Stimulated activated CD4-positive, alpha-beta T cell treated with anti-CD3 and anti-CD28 coated beads, Interleukin-15, amount 100 ng/mL, for 1 hour (primary cell): ENCODE measurements around the gene TRPV3.
"Not testable (repeated sequence)": the region's sequence is repeated elsewhere in the genome, so short reads cannot be mapped to it uniquely, and the experiment has no call there.

Experiments
- DNase-seq, 2 donors: peaks; one replicate each; pipeline ENCODE4 v3.0.0-alpha.2; 2020; ENCODE audit warnings: low read depth in 1 of 2, low spot score in 1 of 2

TRPV3 gene

GRCh38 chr17:3574231-3574630 is 16.6 kb upstream of the TRPV3 start:
- DNase-seq, result no peak

DNA sequence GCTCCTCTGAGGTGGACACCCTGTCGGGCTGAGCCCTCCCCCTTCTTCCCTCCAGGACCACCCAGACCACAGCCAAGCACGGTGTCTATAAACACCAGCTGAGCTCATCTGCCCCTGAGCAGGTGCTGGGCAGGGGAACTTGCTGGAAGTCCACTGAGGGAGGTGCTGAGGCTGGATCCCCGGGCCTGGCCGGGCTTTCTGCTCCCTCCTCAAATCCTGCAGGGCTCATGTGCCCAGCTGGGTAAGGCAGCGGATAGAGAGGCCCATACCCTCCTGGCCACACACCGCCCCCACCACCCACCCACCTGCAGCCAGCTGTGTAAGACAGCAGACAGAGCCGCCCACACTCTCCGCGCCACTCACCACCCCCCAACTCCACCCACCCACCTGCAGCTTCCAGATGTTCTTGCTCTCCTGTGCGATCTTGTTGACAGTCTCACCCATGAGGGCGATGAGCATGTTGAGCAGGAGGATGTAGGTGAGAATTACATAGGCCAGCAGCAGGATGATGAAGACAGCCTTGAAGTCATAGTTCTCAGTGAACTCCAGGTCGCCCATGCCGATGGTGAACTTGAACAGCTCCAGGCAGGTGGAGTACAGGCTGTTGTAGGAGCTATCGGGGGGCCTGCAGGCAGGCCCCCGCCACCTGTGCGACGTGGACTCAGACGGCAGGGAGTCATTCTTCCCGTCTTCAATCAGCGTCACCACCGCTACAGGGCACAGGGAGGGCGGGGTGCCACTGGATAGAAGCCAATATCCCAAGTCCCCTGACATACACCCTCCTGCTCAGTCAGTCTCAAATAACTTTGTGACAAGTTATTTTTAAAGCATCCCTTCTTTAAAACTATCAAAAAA is 15.9 kb upstream of the TRPV3 start:
- no peak for DNase-seq

GRCh38 chr17:3572231-3572630 is 14.6 kb upstream of the TRPV3 start:
- no peak for DNase-seq

GRCh38 chr17:3571043-3571900 is 13.7 kb upstream of the TRPV3 start:
- DNase-seq, result no peak

DNA sequence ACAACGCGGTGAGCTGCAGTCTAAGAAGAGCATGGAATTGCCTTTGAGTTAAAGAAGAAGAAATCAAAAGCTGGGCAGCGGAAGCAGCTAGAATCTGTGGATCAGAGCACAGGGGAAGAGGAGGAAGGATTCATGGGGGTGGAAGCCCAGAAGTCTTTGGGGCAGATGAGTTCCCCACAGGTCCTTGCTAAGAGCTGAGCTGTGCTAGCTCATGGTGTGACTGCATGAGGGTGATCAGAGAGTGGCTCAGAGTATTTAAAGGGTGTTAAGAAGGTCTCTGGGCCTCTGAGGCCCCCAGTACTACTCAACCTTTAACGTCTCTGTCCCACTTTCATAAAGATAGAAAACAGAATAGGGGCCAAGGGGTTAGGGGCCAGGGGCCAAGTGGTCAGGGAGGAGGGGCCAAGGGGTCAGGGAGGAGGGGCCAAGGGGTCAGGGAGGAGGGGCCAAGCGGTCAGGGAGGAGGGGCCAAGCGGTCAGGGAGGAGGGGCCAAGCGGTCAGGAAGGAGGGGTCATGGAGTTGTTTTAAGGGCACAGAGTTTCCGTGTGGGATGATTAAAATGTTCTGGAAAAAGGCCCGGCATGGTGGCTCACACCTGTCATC is 12.0 kb upstream of the TRPV3 start:
- DNase-seq, result no peak

DNA sequence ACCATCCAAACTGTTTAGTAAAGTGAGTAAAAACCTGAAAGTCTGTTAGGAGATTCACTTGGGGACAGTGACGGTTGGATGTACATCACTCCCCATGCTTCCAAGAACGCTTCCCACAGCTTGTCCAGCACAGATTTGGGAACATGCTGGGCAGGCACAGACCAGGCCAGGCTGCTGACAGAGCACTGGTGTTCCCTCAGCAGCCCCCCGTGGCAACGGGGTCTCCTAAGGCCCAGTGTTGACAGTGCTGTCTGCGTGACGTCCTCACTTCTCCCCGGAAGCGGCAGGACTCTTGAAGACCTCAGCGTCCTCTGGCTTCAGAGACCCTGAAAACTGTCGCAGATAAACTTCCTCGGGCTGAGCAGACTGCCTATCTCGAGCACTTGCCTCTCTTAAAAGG is 8.9 kb upstream of the TRPV3 start:
- DNase-seq, result no peak

GRCh38 chr17:3565143-3565542 is 7.5 kb upstream of the TRPV3 start:
- no peak for DNase-seq

DNA sequence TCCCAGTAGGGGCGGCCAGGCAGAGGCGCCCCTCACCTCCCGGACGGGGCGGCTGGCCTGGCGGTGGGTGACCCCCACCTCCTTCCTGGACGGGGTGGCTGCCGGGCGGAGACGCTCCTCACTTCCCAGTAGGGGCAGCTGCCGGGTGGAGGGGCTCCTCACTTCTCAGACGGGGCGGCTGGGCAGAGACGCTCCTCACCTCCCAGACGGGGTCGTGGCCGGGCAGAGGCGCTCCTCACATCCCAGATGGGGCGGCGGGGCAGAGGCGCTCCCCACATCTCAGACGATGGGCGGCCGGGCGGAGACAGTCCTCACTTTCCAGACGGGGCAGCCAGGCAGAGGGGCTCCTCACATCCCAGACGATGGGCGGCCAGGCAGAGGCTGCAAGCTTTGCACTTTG is 6.6 kb upstream of the TRPV3 start:
- not testable (repeated sequence) for DNase-seq

GRCh38 chr17:3559270-3559645 is 1.6 kb upstream of the TRPV3 start:
- no peak for DNase-seq

- peak; percentile 14 to 25 for DNase-seq
Measured at GRCh38 chr17:3558603-3559269, 1.1 kb upstream of the TRPV3 start.

DNA sequence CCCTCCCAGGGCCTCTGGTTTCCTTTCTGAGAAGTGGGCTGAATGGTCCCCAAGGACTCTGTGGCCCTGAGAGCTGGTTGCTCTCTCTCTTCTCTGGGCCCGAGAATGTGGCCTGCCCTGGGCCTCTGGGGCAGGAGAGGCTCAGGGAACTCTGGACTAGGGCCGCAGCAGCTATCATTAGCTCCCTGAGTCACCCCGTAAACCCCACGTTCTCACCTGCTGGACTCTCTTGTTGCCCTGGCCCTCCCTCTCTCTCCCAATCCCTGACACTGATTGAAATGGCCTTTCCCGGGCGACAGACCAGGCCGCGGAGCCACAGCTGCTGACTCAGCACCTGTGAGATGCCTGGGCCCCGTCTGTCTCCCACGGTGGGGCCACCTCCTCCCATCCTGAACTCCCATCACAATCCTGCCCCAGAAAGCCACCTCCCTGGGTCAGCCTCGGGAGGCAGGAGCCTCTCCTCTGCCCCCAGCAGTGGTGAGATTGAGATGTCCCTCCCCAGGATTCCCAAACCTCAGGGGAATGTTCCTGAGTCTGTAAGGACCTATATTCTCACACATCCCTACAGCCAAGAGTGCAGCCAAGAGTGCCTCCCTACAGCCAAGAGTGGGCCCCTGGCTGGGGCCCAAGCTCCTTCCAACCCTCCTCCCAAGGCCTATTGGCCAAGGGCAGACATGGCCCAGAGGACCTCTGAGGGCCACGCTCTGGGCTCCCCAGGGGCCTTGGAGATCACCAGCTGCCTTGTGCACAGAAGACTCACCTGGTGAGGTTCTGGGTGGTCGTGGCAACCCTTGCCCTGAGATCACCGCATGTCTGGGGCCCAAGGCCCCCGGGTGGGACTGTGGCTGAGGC is 470 bp downstream of the TRPV3 start:
- DNase-seq, result no peak

DNA sequence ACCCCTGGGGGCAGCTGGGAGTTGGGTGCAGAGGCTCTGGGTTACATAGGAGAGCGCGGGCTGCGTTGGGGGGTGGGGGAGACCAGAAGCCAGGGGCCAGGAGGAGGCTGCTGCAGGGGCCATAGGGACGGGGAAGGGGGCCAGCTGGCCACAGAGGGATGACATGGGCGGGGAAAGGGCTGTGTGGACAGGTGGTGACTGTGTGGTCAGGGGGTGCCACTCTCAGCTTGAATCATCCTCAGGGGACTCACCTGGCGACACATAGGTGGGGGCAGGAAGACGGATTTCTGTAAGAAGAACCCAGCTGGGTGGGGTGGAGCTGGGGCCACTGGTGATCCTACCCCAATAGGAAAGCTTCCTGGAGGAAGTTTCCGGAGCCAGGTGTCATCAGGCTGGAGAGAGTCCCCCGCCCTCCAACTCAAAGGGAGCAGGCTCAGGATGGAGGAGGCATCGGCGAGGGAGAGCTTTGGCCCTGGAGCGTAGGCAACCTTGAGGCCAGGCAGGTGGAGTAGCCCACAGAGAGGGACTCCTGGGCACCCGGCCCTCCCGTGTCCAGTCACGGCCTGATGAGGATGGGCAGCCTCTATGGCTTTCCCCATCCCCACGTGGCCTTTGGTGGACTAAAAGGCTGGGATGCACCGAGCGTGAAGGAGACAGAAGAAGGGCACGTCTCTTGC is 1.2 kb downstream of the TRPV3 start:
- DNase-seq, result no peak

DNA sequence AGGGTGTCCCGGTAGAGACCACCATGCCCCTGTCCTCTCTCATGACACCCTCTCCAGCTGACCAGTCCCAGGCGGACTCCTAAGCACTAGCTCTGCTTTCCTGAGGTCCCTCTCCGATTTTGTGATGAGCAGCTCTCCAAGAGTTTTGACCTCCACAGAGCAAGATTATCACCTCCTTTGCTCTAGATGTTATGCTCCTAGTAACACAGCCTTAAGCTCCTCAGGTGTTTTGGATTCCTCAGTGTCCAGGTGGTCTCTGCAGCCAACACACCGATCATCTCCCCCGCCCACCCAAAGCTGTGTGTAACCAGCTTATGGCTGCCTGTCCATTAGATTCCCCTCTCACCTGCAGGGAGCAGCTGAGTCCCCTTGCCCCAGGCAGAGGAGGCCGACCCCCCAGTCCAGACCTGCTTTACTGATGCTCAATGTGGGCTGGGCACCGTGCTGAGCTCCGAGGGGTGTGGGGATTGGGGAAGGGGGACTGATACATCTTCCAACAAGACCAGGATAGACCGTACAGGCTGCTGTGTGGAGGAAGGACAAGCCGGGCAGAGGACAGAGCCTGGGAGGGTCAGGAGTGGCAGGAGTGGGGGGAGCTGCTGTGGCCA is 2.3 kb downstream of the TRPV3 start:
- no peak for DNase-seq

- DNase-seq, result no peak
Measured at GRCh38 chr17:3554440-3554839, 3.2 kb downstream of the TRPV3 start.

DNA sequence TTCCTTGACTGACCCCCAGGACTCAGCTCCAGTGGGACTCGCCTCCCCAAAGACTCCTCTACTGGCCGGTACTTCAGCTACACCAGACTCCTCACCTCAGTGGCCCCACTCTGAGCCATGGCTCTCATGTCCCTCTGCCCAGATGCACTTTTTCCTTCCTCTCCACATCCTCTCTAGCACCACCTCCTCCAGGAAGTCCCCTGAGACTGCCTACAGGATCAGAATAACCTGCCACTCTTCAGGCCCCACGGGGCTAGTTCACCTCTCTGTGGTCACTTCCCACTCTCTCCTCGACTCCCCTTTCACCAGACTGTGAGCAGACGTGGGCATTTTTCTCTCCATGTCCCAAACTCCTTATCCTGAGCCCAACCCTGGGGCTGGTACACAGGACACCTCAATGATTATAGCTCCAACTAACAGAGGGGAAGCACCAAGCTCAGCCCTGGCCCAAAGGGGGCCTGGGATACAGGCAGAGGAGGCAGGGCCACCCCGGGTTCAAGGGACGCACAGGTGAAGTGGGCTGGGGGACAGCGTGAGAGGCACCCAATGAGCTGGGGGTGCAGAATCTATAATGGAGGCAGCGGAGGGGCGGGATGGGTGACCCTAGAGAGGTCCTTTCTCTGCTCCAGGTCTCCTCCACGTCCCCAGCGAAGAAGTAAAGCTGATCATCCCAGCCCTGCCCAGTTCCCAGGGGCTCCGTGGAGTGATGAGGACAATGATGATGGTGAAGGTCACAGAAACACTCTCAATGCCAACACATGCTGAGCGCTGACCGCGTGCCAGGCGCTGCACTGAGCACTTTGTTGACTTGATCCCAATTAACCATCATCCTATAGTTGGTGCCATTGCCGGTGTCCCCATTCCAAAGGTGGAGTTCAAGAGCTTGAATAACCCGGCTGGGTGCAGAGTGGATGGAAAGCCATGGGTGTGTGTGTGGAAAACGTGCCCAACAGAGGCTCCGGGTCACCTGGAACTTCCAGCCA is 3.9 kb downstream of the TRPV3 start:
- DNase-seq, result no peak

GRCh38 chr17:3552916-3553315 is 4.7 kb downstream of the TRPV3 start:
- no peak for DNase-seq

DNA sequence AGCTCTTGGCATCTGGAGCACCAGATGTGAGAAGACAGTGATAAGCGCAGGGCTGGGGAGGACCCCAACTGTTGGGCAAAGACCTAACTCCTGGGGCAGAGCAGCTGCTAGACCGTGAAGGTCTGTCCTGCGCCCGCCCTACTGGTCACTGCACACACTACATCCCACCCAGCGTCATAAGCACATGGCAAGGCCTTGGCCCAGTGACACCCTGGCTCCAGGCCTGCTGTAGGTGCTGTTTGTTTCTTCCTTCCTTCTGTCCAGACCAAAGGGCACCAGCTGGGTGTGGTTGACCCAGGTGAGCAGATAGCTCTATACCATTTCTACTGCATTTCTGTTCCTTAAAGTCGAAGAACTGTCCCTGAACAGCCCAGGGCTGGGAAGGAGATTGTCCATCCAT is 6.4 kb downstream of the TRPV3 start:
- DNase-seq, result no peak

- DNase-seq, result no peak
Measured at GRCh38 chr17:3549610-3550162, 7.9 kb downstream of the TRPV3 start.
